ENCODE results near the gene SLC44A5. TPM values are rescaled to one million over a fixed set of nuclear protein-coding genes. Genes with fewer than 3 reads are reported as not detected.
"Not testable (repeated sequence)": the region's sequence is repeated elsewhere in the genome, so short reads cannot be mapped to it uniquely, and the experiment has no call there.

SLC44A5 gene
- total RNA-seq, 1 experiment from 2014 or later, result 0.91 TPM

DNA sequence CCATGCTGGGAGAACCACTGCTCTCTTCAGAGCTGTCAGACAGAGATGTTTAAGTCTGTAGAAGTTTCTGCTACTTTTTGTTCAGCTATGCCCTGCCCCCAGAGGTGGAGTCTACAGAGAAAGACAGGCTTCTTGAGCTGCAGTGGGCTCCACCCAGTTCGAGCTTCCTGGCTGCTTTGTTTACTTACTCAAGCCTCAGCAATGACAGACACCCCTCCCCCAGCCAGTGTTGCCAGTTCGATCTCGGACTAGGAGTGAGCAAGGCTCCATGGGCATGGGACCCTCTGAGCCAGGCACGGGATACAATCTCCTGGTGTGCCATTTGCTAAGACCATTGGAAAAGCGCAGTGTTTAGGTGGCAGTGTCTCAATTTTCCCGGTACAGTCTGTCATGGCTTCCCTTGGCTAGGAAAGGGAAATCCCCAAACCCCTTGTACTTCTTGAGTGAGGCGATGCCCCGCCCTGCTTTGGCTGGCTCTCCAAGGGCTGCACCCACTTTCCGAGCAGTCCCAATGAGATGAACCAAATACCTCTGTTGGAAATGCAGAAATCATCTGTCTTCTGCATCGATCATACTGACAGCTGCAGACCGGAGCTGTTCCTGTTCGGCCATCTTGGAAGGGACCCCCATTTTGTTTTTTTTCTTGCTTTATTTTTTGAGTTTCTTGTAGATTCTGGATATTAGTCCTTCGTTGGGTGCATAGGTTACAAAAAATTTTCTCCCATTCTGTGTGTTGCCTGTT lies 429.5 kb downstream of the SLC44A5 start:
- DNase-seq (ENCODE audit: low read depth), result not testable (repeated sequence)

DNA sequence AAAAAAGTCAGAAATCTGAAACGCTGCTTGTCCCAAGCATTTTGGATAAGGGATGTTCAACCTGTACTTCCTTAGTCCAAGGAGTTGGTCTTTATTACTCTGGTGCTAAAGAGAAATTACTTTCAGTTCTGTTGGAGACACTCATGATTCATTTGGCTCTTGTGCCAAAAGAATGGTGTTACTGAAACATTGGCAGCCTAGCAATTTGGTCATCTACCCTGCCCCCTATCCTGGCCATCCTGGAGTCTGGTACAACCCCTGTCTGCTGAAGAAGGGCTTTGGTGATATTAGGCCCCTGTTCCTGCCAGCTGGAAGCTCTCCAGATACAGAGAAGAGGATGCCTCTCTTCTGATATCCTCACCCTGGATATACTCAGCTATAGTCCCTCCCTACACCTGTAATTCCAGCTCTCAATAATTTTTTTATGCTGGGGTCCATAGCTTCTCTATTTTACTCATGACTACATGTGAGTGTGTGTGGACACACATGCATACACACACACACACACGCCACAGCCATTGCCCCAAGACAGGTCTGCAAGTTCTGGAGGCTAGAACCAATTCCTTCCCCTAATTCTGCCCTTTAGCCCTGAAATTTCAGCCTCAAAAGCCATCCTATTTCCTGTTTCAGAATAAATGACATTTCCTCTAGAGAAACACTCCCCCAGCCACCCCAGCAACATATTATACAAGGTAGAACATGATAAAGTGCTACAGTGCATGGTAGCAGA lies 436.7 kb downstream of the SLC44A5 start:
- no peak for DNase-seq (ENCODE audit: low read depth)

DNA sequence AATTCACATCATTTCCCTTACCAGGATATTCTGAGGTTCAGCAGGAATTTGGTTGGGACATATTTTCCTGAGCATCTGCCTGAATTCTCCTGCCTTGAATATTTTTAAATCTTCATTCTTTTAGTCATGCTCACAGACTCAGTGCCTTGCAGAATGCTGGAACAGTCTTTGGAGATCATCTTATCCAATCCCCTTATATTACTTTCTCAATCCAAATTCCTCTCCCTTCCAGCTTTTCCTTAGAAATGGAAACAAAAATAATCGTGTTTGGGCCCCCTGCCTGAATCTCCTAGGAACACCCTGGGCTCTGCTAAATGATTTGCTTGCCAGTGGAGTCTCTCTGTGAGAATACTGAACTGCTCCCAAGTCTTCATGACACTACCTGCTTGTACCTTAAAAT lies 438.4 kb downstream of the SLC44A5 start:
- DNase-seq (ENCODE audit: low read depth), result no peak

DNA sequence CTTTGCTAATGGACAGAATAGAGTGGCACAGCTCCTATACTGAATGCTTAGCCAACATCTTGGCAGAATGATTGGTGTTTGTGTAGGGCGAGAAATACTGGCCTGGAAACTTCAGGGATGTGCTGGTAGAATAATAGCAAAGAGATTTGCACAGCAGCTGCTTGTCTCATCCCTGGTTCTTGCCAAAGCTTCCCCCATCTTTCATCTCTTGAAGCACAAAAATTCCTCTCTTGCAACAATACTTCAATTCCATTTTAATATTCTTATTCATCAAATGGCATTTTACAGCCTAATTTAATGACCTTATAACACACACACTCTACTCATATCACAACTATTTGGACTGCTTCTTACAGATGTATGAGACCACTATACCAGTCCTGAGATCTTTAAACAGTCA lies 439.0 kb downstream of the SLC44A5 start:
- DNase-seq (ENCODE audit: low read depth), result no peak

DNA sequence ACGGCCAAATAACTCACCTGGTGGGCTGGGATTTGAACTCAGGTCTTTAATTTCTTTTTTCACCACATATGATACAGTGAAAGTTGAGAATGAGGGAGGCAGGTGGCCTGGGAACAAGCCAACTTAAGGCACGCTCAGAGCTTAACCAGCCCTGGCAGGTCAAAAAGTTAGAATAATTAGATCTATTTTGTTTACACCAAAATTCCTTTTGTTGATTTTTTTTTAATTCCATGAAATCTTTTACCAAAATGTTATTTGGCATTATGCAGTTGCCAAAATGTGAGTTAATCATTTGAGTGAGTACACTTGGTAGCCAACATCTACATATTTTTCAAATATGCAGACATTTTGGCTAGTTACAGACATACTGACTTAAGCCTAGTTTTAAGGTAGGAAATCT lies 439.9 kb downstream of the SLC44A5 start:
- no peak for DNase-seq (ENCODE audit: low read depth)

DNA sequence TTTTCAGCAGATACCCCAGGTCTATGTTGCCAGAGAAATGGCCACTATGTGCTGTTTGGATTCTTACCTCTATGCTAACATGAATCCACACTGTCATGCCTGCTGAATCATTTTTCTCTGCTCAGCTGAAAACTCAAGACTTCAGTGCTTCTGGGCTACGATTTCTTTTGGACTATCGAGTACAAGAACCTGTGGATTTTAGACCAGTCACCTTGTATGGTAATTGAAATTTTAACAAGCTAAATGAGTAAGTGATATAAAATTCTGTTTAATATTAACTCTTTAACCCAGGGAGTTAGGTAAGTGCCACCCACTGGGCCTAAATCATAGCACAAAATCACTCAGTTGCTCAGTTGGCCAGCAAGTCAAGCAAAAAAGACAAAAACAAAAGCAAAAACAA lies 440.9 kb downstream of the SLC44A5 start:
- DNase-seq (ENCODE audit: low read depth), result no peak

DNA sequence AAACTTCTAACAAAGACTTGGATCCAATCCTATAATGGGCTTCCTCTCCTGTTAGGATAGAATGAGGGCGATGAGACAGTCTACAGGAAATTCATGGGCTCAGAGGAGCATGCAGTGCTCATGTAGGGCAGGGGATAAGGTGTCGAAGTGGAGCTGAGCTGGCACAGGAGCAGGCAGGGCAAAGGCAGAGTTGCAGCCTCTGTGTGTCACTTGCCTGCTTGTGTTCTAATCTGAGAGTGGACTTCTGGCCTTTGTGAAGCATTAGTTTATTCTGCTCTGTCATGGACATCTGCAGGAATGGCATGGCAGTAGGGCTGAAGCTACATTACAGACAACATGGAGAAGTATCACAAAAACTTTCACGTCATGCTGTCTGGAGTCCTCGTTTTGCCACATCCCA lies 444.1 kb downstream of the SLC44A5 start:
- DNase-seq (ENCODE audit: low read depth), result no peak

DNA sequence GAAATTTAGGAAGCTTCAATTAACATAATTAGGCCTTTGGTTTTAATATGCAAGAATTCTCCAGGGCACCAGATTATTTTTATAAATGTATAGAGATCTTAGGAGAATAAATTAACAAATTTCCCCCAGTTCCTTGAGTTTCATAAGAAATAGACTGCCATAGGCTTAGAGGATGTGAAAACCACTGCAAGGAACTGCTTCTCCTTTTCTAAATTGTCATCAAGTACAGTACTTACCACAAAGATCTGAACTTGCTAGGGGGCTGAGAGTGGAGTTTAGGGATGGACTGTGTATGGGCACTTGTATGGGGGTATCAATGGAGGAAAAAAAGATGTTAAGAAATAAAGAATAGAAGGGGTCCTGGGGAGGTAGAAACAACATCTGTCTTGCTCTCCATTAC lies 445.6 kb downstream of the SLC44A5 start:
- no peak for DNase-seq (ENCODE audit: low read depth)

DNA sequence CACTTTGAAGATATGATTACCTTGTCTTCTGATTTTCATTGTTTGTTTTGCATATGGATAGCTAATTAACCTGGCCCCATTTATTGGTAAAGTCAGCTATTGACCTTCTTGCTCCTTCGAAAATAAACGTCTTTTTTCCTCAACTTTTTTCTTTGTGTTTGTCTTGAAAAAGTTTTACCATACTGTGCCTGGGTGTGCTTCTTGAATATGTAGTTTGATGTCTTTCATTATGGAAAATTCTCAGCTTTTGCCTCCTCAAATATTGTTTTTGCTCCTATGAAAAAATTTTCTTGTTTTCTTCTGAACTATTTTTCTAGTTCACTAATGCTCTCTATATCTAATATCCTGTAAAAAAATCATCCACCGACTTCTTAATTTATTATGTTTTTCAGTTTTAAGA lies 451.8 kb downstream of the SLC44A5 start:
- no peak for DNase-seq (ENCODE audit: low read depth)

Other genes starting within 250 kb of the SLC44A5 start
- gene ACADM, start 113.6 kb upstream of the SLC44A5 start, total RNA-seq (2014; rRNA removed; shearing (Covaris generic)), result 117 and 149 TPM in 2 replicates
- gene RABGGTB, start 175.1 kb upstream of the SLC44A5 start, total RNA-seq (2014; rRNA removed; shearing (Covaris generic)), result 293 and 337 TPM in 2 replicates
- 0.06 and 0.34 TPM in 2 replicates for gene MSH4, start 185.8 kb upstream of the SLC44A5 start, total RNA-seq (2014; rRNA removed; shearing (Covaris generic))

Data from Daoy (cell line).